Measurements from ENCODE around the gene BRSK1. TPM values are rescaled to one million over a fixed set of nuclear protein-coding genes. Genes with fewer than 3 reads are reported as not detected.

BRSK1 gene
- total RNA-seq (2014; rRNA removed; shearing (Covaris generic)), result 24.6 and 33.9 TPM in 2 replicates

GRCh38 chr19:55283548-55284377, at the start of gene BRSK1:
Gene BRSK1, plus strand, starts transcription at chr19:55283997. Its CDS starts 446 bp downstream, at chr19:55284443.

DNA sequence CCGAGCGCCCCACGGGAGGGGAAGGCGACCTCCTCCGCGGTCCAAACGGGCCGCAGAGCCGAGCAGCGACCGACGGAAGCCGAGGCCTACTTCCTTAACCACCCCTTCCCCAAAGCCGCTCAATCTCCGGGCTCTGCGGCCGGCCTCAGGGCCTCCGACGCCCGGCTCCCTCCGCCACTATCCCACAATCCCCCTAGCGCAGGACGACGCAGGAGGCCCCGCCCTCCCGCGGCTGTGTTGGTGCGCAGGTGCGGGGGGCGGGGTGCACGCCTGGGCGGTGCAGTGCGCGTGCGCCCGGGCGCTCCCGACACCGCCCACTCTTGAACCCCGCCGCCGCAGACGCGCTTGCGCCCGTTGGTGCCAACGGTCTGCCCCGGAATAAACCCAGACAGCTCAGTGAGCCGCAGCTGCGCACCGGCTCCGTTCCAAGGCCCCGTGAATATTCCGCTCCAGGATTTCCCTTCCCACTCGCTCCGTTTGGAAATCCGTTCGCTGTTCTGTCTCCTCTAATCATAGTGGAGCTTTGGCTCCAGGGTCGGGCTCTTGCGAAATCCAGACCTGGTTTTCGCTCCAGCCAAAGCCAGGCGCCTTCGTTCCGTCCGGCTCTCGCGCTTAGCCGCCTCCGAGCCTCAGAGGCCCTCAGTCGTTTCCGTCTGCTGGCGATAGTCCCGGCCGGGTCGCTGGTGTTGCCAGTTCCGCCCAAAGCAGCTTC, 24.8 kb upstream of the BRSK1 start, which contains the start of gene PPP6R1:
Gene PPP6R1, minus strand, starts transcription at position 190 of the 712 bp plus-strand sequence. CDS start 11,914 bp downstream, outside the sequence.

DNA sequence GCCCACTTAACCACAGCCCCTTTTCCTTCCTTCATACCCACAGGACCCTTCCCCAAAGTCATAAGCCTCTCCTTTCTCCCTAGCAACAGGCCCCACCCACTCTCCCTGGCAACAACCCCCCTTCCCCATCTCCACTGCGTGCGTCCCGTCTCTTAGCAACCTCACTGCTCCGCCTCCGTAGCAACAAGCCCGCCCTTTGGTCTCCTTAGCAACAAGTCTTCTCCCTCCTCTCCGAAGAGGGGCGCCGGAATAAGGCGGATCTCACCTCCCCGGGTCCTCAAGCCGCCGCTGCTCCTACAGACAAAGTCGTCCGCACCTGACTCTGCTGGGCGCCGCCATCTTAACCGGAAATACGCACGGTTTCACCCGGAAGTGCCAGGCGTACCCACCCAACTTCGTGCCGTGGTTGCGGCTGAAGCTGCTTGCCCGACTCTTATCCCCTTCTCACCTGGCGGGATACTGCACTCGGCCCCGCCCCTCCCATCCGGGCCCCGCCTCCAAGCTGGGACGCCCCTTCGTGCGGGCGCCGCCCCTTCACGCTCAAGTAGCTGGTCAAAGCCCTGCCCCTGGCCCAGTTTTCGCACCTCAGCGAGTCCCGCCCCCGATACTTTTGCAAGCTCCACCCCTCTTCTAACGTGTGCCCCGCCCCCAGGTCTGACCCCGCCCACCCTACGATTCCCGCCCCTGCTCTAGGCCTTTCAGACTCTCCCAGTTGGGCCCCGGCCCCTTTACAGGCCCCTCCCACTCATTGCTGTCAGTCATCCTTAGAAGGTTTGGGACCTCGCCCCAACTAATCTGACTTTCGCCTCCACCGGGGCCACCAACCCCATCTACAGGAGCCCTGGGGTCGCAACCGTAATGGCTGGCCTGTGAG, 3.8 kb upstream of the BRSK1 start, which contains the start of gene HSPBP1:
Gene HSPBP1, minus strand, starts transcription at position 341 of the 874 bp plus-strand sequence. CDS start 502 bp downstream, outside the sequence.

DNA sequence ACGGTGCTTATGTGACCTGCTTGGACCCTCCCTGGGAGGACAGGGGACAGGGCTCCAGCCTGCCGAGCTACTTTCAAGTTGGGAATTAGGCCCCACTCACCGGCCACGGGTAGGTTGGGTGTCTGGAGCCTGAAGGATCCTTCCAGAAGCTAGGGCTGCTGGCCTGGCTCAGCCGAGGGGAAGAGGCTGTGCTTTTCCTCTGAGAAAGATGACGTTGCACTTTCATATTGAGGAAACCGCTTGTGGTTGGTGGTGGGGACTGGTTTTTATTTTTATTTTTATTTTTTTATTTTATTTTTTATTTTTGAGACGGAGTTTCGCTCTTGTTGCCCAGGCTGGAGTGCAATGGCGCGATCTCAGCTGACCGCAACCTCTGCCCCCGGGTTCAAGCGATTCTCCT, 41.4 kb downstream of the BRSK1 start, which contains the start of gene TMEM150B:
Gene TMEM150B, minus strand, starts transcription at position 170 of the 400 bp plus-strand sequence. CDS start 4,305 bp downstream, outside the sequence.

DNA sequence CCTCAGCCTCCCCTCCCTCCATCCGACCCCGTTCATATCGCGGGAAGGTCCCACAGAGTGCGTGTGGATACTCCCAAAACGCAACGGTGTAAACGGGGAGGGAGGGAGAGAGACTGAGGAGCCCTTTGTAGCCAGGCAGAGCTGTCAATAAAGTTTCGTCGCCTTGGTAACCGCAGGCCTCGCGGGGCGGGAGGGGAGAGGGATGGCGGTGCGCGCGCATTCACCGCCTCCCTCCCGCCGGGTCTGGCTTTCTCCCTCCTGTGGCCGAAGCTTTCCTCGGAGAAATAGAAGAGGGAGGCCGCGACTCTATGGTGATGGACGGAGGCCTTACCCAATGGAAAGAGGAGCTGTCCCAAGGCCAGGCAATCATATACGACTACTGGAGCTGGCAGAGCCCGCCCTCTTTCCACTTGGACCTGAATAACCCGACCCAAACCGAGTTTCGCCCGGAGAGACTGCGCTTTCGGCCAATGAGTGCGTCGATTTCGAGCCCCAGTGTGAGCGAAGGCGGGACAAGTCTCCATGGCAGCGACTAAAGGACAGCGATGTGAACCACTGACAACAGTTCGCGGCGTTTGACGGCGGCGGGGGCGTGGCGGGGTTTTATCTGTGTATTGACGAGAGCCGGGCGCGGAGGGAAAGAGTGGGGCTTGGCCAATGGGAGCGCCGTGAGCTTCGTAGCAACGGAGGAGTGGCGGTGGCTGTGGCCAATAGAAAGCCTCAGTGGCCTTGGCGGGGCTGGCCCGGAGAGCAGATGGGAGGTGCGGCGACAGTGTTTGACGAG, 55.5 kb downstream of the BRSK1 start, which contains the start of gene KMT5C:
Gene KMT5C, plus strand, starts transcription at position 772 of the 784 bp plus-strand sequence. CDS start 2,061 bp downstream, outside the sequence.

GRCh38 chr19:55354698-55355212, 71.0 kb downstream of the BRSK1 start, which contains the start of gene COX6B2:
Gene COX6B2, minus strand, starts transcription at chr19:55354719. Its CDS starts 198 bp downstream, at chr19:55354521.

Small RNAs within 50 kb of the gene (small RNA-seq; reads per million reads assigned to genes)
- gene MIR6802, result not detected
- gene MIR6803, result not detected

Other genes with a start within 250 kb of the BRSK1 start
- not detected in 2 replicates for gene GP6, start 245.7 kb upstream of the BRSK1 start, total RNA-seq (2014; rRNA removed; shearing (Covaris generic))
- gene RDH13, start 220.8 kb upstream of the BRSK1 start, total RNA-seq (2014; rRNA removed; shearing (Covaris generic)), result 16.1 and 18.9 TPM in 2 replicates
- gene EPS8L1, start 208.1 kb upstream of the BRSK1 start, total RNA-seq (2014; rRNA removed; shearing (Covaris generic)), result 3.0 and 4.6 TPM in 2 replicates
- gene PPP1R12C, start 166.4 kb upstream of the BRSK1 start, total RNA-seq (2014; rRNA removed; shearing (Covaris generic)), result 92.2 and 96.9 TPM in 2 replicates
- gene TNNT1, start 134.8 kb upstream of the BRSK1 start, total RNA-seq (2014; rRNA removed; shearing (Covaris generic)), result 82.8 and 83.9 TPM in 2 replicates
- 1.2 TPM in 1 of 2 replicates, not detected in the other for gene TNNI3, start 126.3 kb upstream of the BRSK1 start, total RNA-seq (2014; rRNA removed; shearing (Covaris generic))
- 2.6 and 2.9 TPM in 2 replicates for gene DNAAF3, start 117.4 kb upstream of the BRSK1 start, total RNA-seq (2014; rRNA removed; shearing (Covaris generic))
- gene SYT5, start 103.7 kb upstream of the BRSK1 start, total RNA-seq (2014; rRNA removed; shearing (Covaris generic)), result 3.3 and 5.7 TPM in 2 replicates
- gene PTPRH, start 74.5 kb upstream of the BRSK1 start, total RNA-seq (2014; rRNA removed; shearing (Covaris generic)), result 16.5 and 18.5 TPM in 2 replicates
- gene TMEM86B, start 55.2 kb upstream of the BRSK1 start, total RNA-seq (2014; rRNA removed; shearing (Covaris generic)), result 0.90 and 3.1 TPM in 2 replicates
- 63.9 and 64.2 TPM in 2 replicates for gene PPP6R1, start 25.0 kb upstream of the BRSK1 start, total RNA-seq (2014; rRNA removed; shearing (Covaris generic))
- gene HSPBP1, start 3.9 kb upstream of the BRSK1 start, total RNA-seq (2014; rRNA removed; shearing (Covaris generic)), result 83.0 and 94.4 TPM in 2 replicates
- gene TMEM150B, start 41.3 kb downstream of the BRSK1 start, total RNA-seq (2014; rRNA removed; shearing (Covaris generic)), result not detected in 2 replicates
- gene KMT5C, start 55.9 kb downstream of the BRSK1 start, total RNA-seq (2014; rRNA removed; shearing (Covaris generic)), result 16.7 and 17.0 TPM in 2 replicates
- gene COX6B2, start 70.7 kb downstream of the BRSK1 start, total RNA-seq (2014; rRNA removed; shearing (Covaris generic)), result 0.08 and 0.26 TPM in 2 replicates
- not detected in 2 replicates for gene GARIN5B, start 79.3 kb downstream of the BRSK1 start, total RNA-seq (2014; rRNA removed; shearing (Covaris generic))
- gene IL11, start 86.5 kb downstream of the BRSK1 start, total RNA-seq (2014; rRNA removed; shearing (Covaris generic)), result 27.0 and 27.7 TPM in 2 replicates
- gene TMEM190, start 92.8 kb downstream of the BRSK1 start, total RNA-seq (2014; rRNA removed; shearing (Covaris generic)), result 0.45 and 1.4 TPM in 2 replicates
- 1.1 and 1.6 TPM in 2 replicates for gene TMEM238, start 100.3 kb downstream of the BRSK1 start, total RNA-seq (2014; rRNA removed; shearing (Covaris generic))
- 710 and 881 TPM in 2 replicates for gene RPL28, start 101.9 kb downstream of the BRSK1 start, total RNA-seq (2014; rRNA removed; shearing (Covaris generic))
- 1,207 and 1,551 TPM in 2 replicates for gene UBE2S, start 123.8 kb downstream of the BRSK1 start, total RNA-seq (2014; rRNA removed; shearing (Covaris generic))
- gene SHISA7, start 159.3 kb downstream of the BRSK1 start, total RNA-seq (2014; rRNA removed; shearing (Covaris generic)), result 0.03 TPM in 1 of 2 replicates, not detected in the other
- gene ISOC2, start 177.6 kb downstream of the BRSK1 start, total RNA-seq (2014; rRNA removed; shearing (Covaris generic)), result 54.6 and 60.8 TPM in 2 replicates
- gene C19orf85, start 180.8 kb downstream of the BRSK1 start, total RNA-seq (2014; rRNA removed; shearing (Covaris generic)), result not detected in 2 replicates
- gene ZNF628, start 192.6 kb downstream of the BRSK1 start, total RNA-seq (2014; rRNA removed; shearing (Covaris generic)), result 6.7 and 6.9 TPM in 2 replicates
- 39.9 and 45.6 TPM in 2 replicates for gene NAT14, start 201.2 kb downstream of the BRSK1 start, total RNA-seq (2014; rRNA removed; shearing (Covaris generic))
- gene SSC5D, start 204.4 kb downstream of the BRSK1 start, total RNA-seq (2014; rRNA removed; shearing (Covaris generic)), result 0.53 and 0.93 TPM in 2 replicates